ENCODE data around the gene LRRC17. TPM values are rescaled to one million over a fixed set of nuclear protein-coding genes. Genes with fewer than 3 reads are reported as not detected.
"Not testable (repeated sequence)": the region's sequence is repeated elsewhere in the genome, so short reads cannot be mapped to it uniquely, and the experiment has no call there.

LRRC17 gene
- total RNA-seq, 4 donors from 2014 or later = 3.0 to 4.1 (median 3.2) TPM

DNA sequence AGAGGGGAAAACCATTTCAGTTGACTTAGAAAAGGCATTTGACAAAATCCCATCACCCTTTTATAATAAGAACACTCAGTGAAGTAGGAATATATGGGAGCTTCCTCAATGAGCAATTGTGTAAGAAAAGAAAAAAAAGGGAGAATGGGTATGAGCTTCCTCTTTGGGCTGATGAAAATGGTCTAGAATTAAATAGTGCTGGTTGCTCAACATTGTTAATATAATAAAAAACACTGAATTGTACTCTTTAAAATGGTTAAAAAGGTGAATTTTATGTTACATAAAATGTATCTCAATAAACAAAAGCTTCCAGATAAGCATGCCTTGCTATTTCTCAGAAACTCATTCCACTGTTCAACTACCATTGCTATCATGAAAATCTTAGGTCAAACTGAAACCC lies 40.6 kb downstream of the LRRC17 start:
- H3K4me3 ChIP-seq (replicated peaks in 1 of 3) = no peak overlapping the region
- no peak overlapping the region for H3K27ac ChIP-seq
- TF ChIP-seq POLR2A (IDR thresholded peaks at IDR 0.05) = no peak
- TF ChIP-seq, protein P1, sequence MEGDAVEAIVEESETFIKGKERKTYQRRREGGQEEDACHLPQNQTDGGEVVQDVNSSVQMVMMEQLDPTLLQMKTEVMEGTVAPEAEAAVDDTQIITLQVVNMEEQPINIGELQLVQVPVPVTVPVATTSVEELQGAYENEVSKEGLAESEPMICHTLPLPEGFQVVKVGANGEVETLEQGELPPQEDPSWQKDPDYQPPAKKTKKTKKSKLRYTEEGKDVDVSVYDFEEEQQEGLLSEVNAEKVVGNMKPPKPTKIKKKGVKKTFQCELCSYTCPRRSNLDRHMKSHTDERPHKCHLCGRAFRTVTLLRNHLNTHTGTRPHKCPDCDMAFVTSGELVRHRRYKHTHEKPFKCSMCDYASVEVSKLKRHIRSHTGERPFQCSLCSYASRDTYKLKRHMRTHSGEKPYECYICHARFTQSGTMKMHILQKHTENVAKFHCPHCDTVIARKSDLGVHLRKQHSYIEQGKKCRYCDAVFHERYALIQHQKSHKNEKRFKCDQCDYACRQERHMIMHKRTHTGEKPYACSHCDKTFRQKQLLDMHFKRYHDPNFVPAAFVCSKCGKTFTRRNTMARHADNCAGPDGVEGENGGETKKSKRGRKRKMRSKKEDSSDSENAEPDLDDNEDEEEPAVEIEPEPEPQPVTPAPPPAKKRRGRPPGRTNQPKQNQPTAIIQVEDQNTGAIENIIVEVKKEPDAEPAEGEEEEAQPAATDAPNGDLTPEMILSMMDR (IDR thresholded peaks at IDR 0.05) = no peak
- H3K27me3 ChIP-seq = no peaks in the 10 kb centered on the region
- intact Hi-C loops (cut with DNase I) = no loop called here
- no peak for DNase-seq
- no peaks in the 10 kb centered on the region for H3K36me3 ChIP-seq
- no peaks in the 10 kb centered on the region for H3K4me1 ChIP-seq
- H3K9me3 ChIP-seq = no peaks in the 10 kb centered on the region

DNA sequence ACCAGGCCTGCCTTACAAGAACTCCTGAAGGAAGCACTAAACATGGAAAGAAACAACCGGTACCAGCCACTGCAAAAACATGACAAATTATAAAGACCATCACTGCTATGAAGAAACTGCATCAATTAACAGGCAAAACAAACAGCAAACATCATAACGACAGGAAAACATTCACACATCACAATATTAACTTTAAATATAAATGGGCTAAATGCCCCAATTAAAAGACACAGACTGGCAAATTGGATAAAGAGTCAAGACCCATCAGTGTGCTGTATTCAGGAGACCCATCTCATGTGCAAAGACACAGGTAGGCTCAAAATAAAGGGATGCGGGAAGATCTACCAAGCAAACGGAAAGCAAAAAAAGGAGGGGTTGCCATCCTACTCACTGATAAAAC lies 41.6 kb downstream of the LRRC17 start:
- H3K27ac ChIP-seq; H3K27me3 ChIP-seq; H3K9me3 ChIP-seq; DNase-seq; H3K36me3 ChIP-seq; H3K4me3 ChIP-seq (replicated peaks in 1 of 3); intact Hi-C loops (cut with DNase I); H3K4me1 ChIP-seq: not testable (repeated sequence)
- 79 to 96% methylated on average over 4 of the region's 4 CpGs for WGBS, 2 donors

DNA sequence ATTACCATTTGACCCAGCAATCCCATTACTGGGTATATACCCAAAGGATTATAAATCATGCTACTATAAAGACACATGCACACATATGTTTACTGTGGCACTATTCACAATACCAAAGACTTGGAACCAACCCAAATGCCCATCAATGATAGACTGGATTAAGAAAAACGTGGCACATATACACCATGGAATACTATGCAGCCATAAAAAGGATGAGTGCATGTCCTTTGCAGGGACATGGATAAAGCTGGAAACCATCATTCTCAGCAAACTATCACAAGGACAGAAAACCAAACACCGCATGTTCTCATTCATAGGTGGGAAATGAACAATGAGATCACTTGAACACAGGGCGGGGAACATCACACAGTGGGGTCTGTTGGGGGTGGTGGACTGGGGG lies 45.2 kb downstream of the LRRC17 start:
- H3K36me3 ChIP-seq; H3K27ac ChIP-seq; DNase-seq; H3K4me1 ChIP-seq; H3K9me3 ChIP-seq; H3K4me3 ChIP-seq (replicated peaks in 1 of 3); H3K27me3 ChIP-seq; intact Hi-C loops (cut with DNase I): not testable (repeated sequence)
- WGBS, 2 donors = 92 to 96% methylated on average over 3 of the region's 3 CpGs

DNA sequence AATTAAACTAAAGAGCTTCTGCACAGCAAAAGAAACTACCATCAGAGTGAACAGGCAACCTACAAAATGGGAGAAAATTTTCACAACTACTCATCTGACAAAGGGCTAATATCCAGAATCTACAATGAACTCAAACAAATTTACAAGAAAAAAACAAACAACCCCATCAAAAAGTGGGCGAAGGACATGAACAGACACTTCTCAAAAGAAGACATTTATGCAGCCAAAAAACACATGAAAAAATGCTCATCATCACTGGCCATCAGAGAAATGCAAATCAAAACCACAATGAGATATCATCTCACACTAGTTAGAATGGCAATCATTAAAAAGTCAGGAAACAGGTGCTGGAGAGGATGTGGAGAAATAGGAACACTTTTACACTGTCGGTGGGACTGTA lies 49.2 kb downstream of the LRRC17 start:
- H3K27ac ChIP-seq; intact Hi-C loops (cut with DNase I); H3K4me1 ChIP-seq; H3K27me3 ChIP-seq; H3K4me3 ChIP-seq (replicated peaks in 1 of 3); H3K36me3 ChIP-seq; H3K9me3 ChIP-seq; DNase-seq: not testable (repeated sequence)
- WGBS, 2 donors = 69 to 74% methylated on average over 1 to 2 of the region's 2 CpGs

DNA sequence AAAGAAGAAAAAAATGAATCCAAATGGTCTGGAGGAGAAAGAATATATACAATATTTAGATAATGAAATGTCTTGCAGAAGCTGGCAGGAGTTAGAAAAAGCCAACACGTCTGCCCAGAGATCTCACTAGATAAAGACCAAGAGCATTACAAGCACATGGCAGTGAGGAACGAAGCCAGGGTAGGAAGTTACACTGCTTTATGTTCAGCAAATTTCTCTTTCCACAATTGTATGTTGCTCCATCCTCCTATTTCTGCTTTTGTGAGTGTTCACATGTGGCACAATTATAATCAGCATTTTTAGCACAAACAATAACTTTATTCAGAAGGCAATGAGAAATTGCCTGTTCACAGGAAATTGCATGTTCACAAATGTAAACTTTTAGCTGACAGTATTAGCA lies 53.7 kb downstream of the LRRC17 start:
- H3K27ac ChIP-seq = no peak overlapping the region
- H3K4me1 ChIP-seq = no peaks in the 10 kb centered on the region
- H3K27me3 ChIP-seq = no peaks in the 10 kb centered on the region
- no peak for TF ChIP-seq POLR2A (IDR thresholded peaks at IDR 0.05)
- TF ChIP-seq, protein P1 (IDR thresholded peaks at IDR 0.05) = no peak
- no peaks in the 10 kb centered on the region for H3K36me3 ChIP-seq
- no peaks in the 10 kb centered on the region for H3K9me3 ChIP-seq
- DNase-seq = no peak
- no peak overlapping the region for H3K4me3 ChIP-seq (replicated peaks in 1 of 3)
- intact Hi-C loops (cut with DNase I) = no loop called here
- 71 to 78% methylated on average over 2 of the region's 2 CpGs for WGBS, 2 donors

DNA sequence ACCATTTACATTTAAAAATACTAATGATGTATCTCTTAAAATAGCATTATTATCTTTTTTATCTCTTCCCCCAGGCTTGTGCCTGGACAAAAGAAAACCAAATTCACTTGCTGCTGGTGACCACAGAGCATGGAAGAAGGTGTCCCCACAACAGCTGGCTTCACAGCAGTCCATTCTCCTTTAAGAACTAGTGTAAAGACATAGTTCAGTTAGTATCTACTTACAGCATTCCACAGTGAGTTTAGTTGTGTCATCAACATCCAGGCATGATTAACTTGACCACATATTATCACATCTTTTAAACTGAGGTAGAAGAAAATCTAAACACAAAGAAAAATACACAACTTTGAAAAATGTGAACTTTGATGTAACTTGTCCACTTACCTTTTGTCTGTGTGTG lies 55.0 kb downstream of the LRRC17 start:
- Histone ChIP-seq H3K4me1 (no peaks in the 10 kb centered on the region), H3K9me3 (no peaks in the 10 kb centered on the region), H3K27me3 (no peaks in the 10 kb centered on the region), H3K27ac (no peak overlapping the region), H3K4me3 (replicated peaks in 1 of 3) (no peak overlapping the region), H3K36me3 (no peaks in the 10 kb centered on the region)
- TF ChIP-seq POLR2A (IDR thresholded peaks at IDR 0.05) = no peak
- TF ChIP-seq, protein P1 (IDR thresholded peaks at IDR 0.05) = no peak
- intact Hi-C loops (cut with DNase I) = no loop called here
- no peak for DNase-seq

DNA sequence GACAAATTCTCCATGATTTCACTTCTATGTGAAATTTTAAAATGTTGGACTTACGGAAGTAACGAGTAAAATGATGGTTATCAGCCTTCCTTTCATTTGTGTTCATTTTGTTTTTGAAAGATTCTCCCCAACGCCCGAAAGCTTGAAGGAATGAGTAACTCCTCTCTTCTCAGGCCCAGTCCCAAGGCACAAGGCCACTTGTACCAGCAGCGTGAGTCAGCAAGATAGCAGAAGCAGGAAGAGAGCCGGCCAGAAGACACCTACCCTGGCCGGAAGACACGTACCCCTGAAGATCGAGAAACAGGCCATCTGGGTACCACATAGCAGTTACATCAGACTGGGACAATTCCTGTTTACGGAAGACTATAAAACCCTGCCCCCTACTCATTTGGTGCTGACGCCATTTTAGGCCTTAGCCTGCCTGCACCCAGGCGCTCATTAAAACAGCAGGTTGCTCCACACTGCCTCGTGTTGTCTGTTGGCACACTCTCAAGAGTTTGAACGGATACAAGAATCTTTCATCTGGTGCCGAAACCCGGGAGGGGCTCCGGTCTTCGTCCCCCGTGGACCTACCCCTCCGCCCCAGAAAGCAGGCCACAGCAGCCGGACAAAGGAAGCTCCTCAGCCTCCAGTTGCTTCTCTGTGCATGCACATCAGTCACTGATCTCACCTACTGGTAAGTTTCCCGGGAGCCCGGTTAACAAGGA lies 60.4 kb downstream of the LRRC17 start:
- DNase-seq = no peak
- Histone ChIP-seq H3K4me3 (replicated peaks in 1 of 3) (no peak overlapping the region), H3K36me3 (no peaks in the 10 kb centered on the region), H3K27me3 (no peaks in the 10 kb centered on the region), H3K4me1 (no peaks in the 10 kb centered on the region), H3K9me3 (no peaks in the 10 kb centered on the region), H3K27ac (no peak overlapping the region)
- 91 to 94% methylated on average over 23 of the region's 23 CpGs for WGBS, 2 donors
- intact Hi-C loops (cut with DNase I) = no loop called here
- TF ChIP-seq POLR2A (IDR thresholded peaks at IDR 0.05) = no peak
- TF ChIP-seq, protein P1 (IDR thresholded peaks at IDR 0.05) = no peak
